Epithelial cell of proximal tubule (primary cell): Measurements from ENCODE around the gene FBXO7. TPM values are rescaled to one million over a fixed set of nuclear protein-coding genes. Genes with fewer than 3 reads are reported as not detected.

Experiments
- DNase-seq: peaks from one replicate; pipeline ENCODE4 v3.0.0-alpha.2; 2011; ENCODE audit warnings: low read depth
- H3K4me3 ChIP-seq: 2 replicates; pipeline ENCODE4 v1.5.1; 2011; ENCODE audit warnings: low read depth, mild to moderate bottlenecking, low read length
- total RNA-seq: library from RNA; depleted of rRNA; stranded (reverse); fragments of >200 nt; gene quantifications from 2 replicates; pipeline ENCODE4 v1.2.3, GENCODE V29; 2015
- TF ChIP-seq, protein P1 (sequence below): conservative IDR thresholded peaks from 2 replicates; pipeline ENCODE4 v1.5.1; 2012; ENCODE audit warnings: low read depth, mild to moderate bottlenecking, low read length

The FBXO7 gene
- total RNA-seq, 1 donor from 2014 or later = 89.7 TPM

DNA sequence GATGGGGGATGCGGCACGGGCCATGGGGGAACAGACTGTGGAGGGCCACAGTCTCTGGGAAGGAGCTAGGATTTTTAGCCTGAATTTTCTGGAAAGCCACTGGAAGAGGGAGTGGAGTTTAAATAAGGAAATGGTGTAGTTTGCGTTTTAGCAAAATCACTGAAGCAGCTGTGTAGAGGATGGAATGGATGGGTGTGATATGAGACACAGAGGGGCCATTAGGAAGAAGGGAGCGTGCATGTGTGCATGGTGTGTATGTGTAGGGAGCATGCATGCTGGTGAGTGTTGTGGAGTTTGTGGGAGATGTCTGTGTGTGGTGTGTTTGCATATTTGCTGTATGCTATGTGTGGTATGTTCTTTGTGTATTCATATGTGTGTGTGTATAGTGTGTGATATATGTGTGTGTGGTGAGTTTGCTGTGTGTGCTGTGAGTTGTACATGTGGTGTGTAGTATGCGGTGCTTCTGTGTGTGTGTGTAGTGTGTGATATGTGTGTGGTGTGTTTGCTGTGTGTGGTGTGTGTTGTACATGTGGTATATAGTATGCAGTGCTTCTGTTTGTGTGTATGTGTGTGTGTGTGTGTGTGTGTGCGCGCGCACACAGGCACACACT, 67.6 kb downstream of the FBXO7 start:
- no peak for DNase-seq
- TF ChIP-seq, protein P1, sequence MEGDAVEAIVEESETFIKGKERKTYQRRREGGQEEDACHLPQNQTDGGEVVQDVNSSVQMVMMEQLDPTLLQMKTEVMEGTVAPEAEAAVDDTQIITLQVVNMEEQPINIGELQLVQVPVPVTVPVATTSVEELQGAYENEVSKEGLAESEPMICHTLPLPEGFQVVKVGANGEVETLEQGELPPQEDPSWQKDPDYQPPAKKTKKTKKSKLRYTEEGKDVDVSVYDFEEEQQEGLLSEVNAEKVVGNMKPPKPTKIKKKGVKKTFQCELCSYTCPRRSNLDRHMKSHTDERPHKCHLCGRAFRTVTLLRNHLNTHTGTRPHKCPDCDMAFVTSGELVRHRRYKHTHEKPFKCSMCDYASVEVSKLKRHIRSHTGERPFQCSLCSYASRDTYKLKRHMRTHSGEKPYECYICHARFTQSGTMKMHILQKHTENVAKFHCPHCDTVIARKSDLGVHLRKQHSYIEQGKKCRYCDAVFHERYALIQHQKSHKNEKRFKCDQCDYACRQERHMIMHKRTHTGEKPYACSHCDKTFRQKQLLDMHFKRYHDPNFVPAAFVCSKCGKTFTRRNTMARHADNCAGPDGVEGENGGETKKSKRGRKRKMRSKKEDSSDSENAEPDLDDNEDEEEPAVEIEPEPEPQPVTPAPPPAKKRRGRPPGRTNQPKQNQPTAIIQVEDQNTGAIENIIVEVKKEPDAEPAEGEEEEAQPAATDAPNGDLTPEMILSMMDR = no peak
- no peak overlapping the region for H3K4me3 ChIP-seq

DNA sequence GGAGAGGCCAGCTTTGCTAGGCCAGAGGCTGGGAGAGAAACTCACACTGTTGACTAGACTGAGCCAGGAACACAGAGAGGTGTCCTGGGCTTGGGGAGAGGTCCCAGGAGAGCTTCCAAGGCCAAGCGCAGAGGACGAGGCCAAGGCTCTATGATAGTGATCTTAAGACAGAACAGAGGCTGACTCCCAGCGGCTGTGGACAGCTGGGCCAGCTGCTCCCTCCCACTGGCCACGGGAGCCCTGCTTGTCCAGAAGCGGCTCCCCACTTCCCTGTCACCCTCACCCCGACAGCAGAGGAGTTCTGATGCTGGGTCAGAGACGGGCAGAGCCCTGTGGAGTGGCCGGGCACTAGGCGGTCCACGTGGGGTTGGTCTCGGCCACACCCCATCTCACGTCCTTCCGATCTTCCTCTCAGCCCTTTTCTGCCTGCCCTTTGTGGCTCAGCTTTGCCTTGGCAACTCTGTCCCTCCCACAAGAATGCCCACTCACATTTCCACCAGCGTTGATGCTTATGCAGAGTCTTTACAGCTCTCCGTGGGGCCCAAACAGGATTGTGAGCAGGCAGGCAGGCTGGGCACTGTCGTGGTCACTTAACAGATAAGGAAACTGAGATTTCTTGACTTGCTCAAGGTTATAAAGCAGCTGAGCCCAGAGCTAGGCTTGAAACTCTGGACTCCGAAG, 68.2 kb downstream of the FBXO7 start:
- TF ChIP-seq, protein P1 = no peak
- no peak overlapping the region for H3K4me3 ChIP-seq
- DNase-seq = no peak

GRCh38 chr22:32544953-32545558, 70.4 kb downstream of the FBXO7 start:
- TF ChIP-seq, protein P1 = no peak
- H3K4me3 ChIP-seq = no peak overlapping the region
- DNase-seq = no peak

DNA sequence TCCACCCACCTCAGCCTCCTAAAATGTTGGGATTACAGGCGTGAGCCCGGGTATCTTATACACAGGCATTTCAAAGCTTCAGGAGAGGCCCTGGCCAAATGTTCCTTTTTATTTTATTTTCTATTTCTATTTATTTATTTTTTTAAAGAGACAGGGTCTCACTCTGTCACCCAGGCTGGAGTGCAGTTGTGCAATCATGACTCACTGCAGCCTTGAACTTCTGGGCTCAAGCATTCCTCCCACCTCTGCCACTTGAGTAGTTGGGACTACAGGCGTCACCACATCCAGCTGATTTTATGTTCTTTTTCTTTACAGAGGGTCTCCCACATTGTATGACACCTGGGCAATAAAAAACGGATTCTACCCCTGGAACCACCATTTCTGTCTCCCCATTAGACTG, 71.2 kb downstream of the FBXO7 start:
- DNase-seq = no peak
- TF ChIP-seq, protein P1 = no peak
- no peak overlapping the region for H3K4me3 ChIP-seq

- no peak overlapping the region for H3K4me3 ChIP-seq
- TF ChIP-seq, protein P1 = no peak
- no peak for DNase-seq
Observed at GRCh38 chr22:32546496-32546895, 71.9 kb downstream of the FBXO7 start.

GRCh38 chr22:32546935-32547334, 72.3 kb downstream of the FBXO7 start:
- DNase-seq = no peak
- H3K4me3 ChIP-seq = no peak overlapping the region
- TF ChIP-seq, protein P1 = no peak
